SU-DHL-6 (cell line): Measurements from ENCODE around the gene SHF.

Experiments
- H2AFZ ChIP-seq: fragments of 200-600 bp; sonication (generic); 2 replicates; pipeline ENCODE4 v1.6.1; 2014; ENCODE audit warnings: low read depth, mild to moderate bottlenecking, moderate library complexity, mixed read lengths, antibody characterized with exemption, low read length; ENCODE audit not compliant: severe bottlenecking
- H3F3A ChIP-seq: fragments of 200-600 bp; shearing (Covaris generic); 2 replicates; pipeline ENCODE4 v1.6.0; 2016; ENCODE audit warnings: antibody characterized with exemption, mild to moderate bottlenecking; ENCODE audit not compliant: insufficient read depth
- H3K27ac ChIP-seq: fragments of 200-600 bp; sonication (generic); 2 replicates; pipeline ENCODE4 v1.5.1; 2016; ENCODE audit warnings: low read depth, mild to moderate bottlenecking, low read length, moderate library complexity, mixed read lengths
- H3K27me3 ChIP-seq: fragments of 200-600 bp; sonication (generic), shearing (Covaris generic); 2 replicates; pipeline ENCODE4 v1.6.0; 2014; ENCODE audit warnings: mild to moderate bottlenecking, low read length
- H3K36me3 ChIP-seq: fragments of 200-600 bp; sonication (generic); 2 replicates; pipeline ENCODE4 v1.6.1; 2014; ENCODE audit warnings: mild to moderate bottlenecking, low read length, mixed read lengths
- H3K4me2 ChIP-seq: fragments of 300-600, 200-600 bp; shearing (Covaris generic), sonication (generic); 2 replicates; pipeline ENCODE4 v1.6.0; 2014; ENCODE audit warnings: low read length, low read depth, mild to moderate bottlenecking; ENCODE audit not compliant: poor library complexity, severe bottlenecking
- H3K4me3 ChIP-seq: fragments of 200-600 bp; sonication (generic); 2 replicates; pipeline ENCODE4 v1.5.1; 2014; ENCODE audit warnings: antibody characterized with exemption, low read length, mild to moderate bottlenecking, mixed read lengths; ENCODE audit not compliant: insufficient read depth, poor library complexity, severe bottlenecking
- H3K79me2 ChIP-seq: fragments of 200-600 bp; sonication (generic); 2 replicates; pipeline ENCODE4 v1.6.1; 2014; ENCODE audit warnings: mild to moderate bottlenecking, low read length, moderate library complexity; ENCODE audit not compliant: insufficient read depth
- H3K9ac ChIP-seq: fragments of 200-600 bp; sonication (generic); 2 replicates; pipeline ENCODE4 v1.7.0; 2014; ENCODE audit warnings: mild to moderate bottlenecking, low read length
- H3K9me2 ChIP-seq: fragments of 200-600 bp; sonication (generic); replicated peaks from 2 replicates; pipeline ENCODE4 v1.6.1; 2014; ENCODE audit warnings: low read length; ENCODE audit not compliant: insufficient read depth
- H3K9me3 ChIP-seq: fragments of 200-600 bp; sonication (generic); 2 replicates; pipeline ENCODE4 v1.6.1; 2014; ENCODE audit warnings: low read length, mixed read lengths; ENCODE audit not compliant: insufficient read depth
- H4K20me1 ChIP-seq: fragments of 200-600 bp; sonication (generic); 2 replicates; pipeline ENCODE4 v1.6.1; 2014; ENCODE audit warnings: low read depth, mild to moderate bottlenecking, antibody characterized with exemption, low read length, moderate library complexity, mixed read lengths
- EZH2phosphoT487 ChIP-seq: fragments of 200-600 bp; sonication (generic), shearing (Covaris generic); conservative IDR thresholded peaks from 2 replicates; pipeline ENCODE4 v1.6.1; 2018; ENCODE audit warnings: mild to moderate bottlenecking, antibody characterized with exemption, low read length, moderate library complexity, mixed read lengths
- TF ChIP-seq, protein P1 (sequence below): fragments of 200-600 bp; sonication (generic); IDR thresholded peaks from one replicate; pipeline ENCODE4 v1.5.1; 2017; ENCODE audit warnings: antibody characterized with exemption, mild to moderate bottlenecking, low read length, moderate library complexity; ENCODE audit not compliant: insufficient read depth, poor library complexity, severe bottlenecking

SHF gene

DNA sequence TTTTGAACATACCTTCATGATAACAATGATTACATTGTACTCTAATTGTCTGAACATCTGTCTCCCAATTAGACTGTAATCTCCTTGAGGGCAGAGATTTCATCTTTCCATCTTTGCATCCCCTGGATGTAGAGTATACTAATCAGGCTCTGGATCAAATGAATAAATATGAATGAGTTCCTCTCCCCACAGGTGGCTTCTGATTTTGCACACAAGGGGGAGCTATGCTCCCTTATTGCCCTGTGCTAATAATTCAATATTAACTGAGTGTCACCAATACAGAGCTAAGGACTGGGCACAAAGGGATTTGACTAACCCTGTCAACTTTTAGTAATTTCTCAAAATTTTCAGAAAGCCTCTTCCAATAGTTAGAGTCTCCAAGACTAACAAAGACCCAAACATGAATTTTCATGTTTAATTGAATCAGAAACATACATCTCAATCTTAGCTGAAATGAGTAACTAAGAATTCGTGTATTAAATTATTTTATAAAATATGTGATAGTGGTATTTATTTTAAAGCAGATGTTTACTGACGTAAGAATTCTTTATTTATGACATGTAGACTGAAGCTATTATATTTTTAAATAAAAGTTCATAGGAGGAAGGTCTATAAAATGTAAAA is 61.1 kb downstream of the SHF start:
- Histone ChIP-seq H2AFZ (no peak overlapping the region), H4K20me1 (no peaks in the 10 kb centered on the region; the same call in 1 of the 2 replicates)

DNA sequence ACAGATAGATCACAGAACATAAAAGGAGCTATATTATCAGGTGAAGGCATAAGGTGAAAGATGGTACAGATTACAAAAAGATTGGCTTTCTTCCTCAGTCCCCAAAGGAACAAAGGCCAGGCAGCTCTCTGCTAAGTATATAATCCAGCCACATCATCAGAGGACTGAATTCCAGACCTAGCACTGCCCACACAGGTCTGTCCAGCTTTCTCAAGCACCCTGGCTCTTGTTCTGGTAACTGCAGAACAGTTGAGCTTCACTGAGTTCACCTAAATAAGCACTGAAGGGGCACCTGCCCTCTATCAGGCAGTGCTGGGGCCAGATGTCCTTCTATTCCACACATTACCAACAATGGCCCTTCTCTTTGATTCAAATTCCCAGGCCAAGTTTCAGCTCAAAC is 64.4 kb downstream of the SHF start:
- TF ChIP-seq EZH2phosphoT487: no peak
- TF ChIP-seq, protein P1, sequence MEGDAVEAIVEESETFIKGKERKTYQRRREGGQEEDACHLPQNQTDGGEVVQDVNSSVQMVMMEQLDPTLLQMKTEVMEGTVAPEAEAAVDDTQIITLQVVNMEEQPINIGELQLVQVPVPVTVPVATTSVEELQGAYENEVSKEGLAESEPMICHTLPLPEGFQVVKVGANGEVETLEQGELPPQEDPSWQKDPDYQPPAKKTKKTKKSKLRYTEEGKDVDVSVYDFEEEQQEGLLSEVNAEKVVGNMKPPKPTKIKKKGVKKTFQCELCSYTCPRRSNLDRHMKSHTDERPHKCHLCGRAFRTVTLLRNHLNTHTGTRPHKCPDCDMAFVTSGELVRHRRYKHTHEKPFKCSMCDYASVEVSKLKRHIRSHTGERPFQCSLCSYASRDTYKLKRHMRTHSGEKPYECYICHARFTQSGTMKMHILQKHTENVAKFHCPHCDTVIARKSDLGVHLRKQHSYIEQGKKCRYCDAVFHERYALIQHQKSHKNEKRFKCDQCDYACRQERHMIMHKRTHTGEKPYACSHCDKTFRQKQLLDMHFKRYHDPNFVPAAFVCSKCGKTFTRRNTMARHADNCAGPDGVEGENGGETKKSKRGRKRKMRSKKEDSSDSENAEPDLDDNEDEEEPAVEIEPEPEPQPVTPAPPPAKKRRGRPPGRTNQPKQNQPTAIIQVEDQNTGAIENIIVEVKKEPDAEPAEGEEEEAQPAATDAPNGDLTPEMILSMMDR: no peak
- no peaks in the 10 kb centered on the region for H3K36me3 ChIP-seq
- no peaks in the 10 kb centered on the region for H3K9me2 ChIP-seq
- no peaks in the 10 kb centered on the region for H3K79me2 ChIP-seq
- H3K27me3 ChIP-seq: no peaks in the 10 kb centered on the region
- no peak overlapping the region for H3K4me3 ChIP-seq
- no peaks in the 10 kb centered on the region for H3K9me3 ChIP-seq
- H4K20me1 ChIP-seq: no peaks in the 10 kb centered on the region; the same call in 1 of the 2 replicates
- H3K9ac ChIP-seq: no peak overlapping the region
- no peaks in the 10 kb centered on the region for H3F3A ChIP-seq
- H3K4me2 ChIP-seq: no peak overlapping the region
- H2AFZ ChIP-seq: no peak overlapping the region
- H3K27ac ChIP-seq: no peak overlapping the region

More for the DNA sequence above, 61.1 kb downstream of the SHF start:
- Histone ChIP-seq H3K4me2 (no peak overlapping the region), H3K27me3 (no peaks in the 10 kb centered on the region), H3K79me2 (no peaks in the 10 kb centered on the region), H3K4me3 (no peak overlapping the region), H3F3A (no peaks in the 10 kb centered on the region), H3K9ac (no peak overlapping the region), H3K9me2 (no peaks in the 10 kb centered on the region), H3K9me3 (no peaks in the 10 kb centered on the region), H3K36me3 (no peaks in the 10 kb centered on the region), H3K27ac (no peak overlapping the region)
- no peak for TF ChIP-seq EZH2phosphoT487
- TF ChIP-seq, protein P1: peak; percentile 75

DNA sequence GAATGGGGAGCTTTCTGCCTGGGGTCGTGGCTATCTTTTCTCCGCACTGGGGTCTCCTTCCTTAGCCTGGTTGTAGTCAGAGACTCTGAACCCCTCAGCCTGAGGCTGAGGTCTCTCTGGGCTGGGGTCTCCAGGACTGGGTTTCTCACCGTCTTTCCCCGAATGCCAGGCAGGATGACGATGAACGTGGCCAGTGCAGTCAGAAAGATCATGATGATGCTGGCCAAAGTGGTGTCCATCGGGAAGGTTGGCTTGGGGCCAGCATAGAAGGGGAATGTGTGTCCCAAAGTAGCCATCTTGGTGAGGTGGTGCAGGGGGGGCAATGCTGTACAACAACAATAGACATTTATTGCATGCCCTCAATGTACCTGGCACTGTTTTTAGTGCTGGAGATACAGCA is 65.0 kb downstream of the SHF start:
- H3K79me2 ChIP-seq: no peaks in the 10 kb centered on the region
- H3K27ac ChIP-seq: no peak overlapping the region
- H3K36me3 ChIP-seq: no peaks in the 10 kb centered on the region
- no peaks in the 10 kb centered on the region for H3K9me3 ChIP-seq
- H2AFZ ChIP-seq: no peak overlapping the region
- no peak overlapping the region for H3K4me2 ChIP-seq
- no peak for TF ChIP-seq EZH2phosphoT487
- TF ChIP-seq, protein P1: no peak
- H3K9me2 ChIP-seq: no peaks in the 10 kb centered on the region
- H3F3A ChIP-seq: no peaks in the 10 kb centered on the region
- H3K27me3 ChIP-seq: no peaks in the 10 kb centered on the region
- no peak overlapping the region for H3K4me3 ChIP-seq
- no peaks in the 10 kb centered on the region; the same call in 1 of the 2 replicates for H4K20me1 ChIP-seq
- H3K9ac ChIP-seq: no peak overlapping the region
